ENCODE data around the gene GLT6D1. TPM values are rescaled to one million over a fixed set of nuclear protein-coding genes. Genes with fewer than 3 reads are reported as not detected.

Gene GLT6D1
- total and polyA plus RNA-seq, 2 donors (not counting 3 experiments of a cell fraction or from before 2014, with no cell fraction given), result not detected

GRCh38 chr9:135591506-135592330, 47.6 kb downstream of the GLT6D1 start:
- no peak for FAIRE-seq
- CTCF ChIA-PET, result interaction anchor here (1.1 kb wide), 1 partner anchor 87 kb away, joined by 3 read pairs; no protein-coding TSS in a partner anchor

More at GRCh38 chr9:135591506-135592330, 47.6 kb downstream of the GLT6D1 start:
- Histone ChIP-seq H4K20me1 (replicated peaks; ENCODE audit: control insufficient read depth, extremely low read depth, insufficient read depth, low read length) (no peaks in the 10 kb centered on the region), H3K27me3 (ENCODE audit: control insufficient read depth in 2 of 2, insufficient read depth in 2 of 2, low read length in 2 of 2) (peaks cover 0 to 14% of the 10 kb centered on the region in 2 experiments), H3K9me1 (replicated peaks; ENCODE audit: control insufficient read depth, extremely low read depth, insufficient read depth, low read length) (no peaks in the 10 kb centered on the region), H3K4me1 (ENCODE audit: control insufficient read depth, extremely low read depth, insufficient read depth, low read length) (peaks cover 6% of the 10 kb centered on the region), H3K4me3 (replicated peaks in 1 of 3; ENCODE audit: insufficient read depth in 1 of 3, low read depth in 1 of 3, low read length in 3 of 3) (no peak overlapping the region), H3K79me2 (ENCODE audit: control insufficient read depth, insufficient read depth, low read length) (no peaks in the 10 kb centered on the region), H2AFZ (ENCODE audit: low read depth, low read length) (no peak overlapping the region), H3K9ac (replicated peaks; ENCODE audit: extremely low read depth, insufficient read depth, low read length) (no peak overlapping the region), H3K4me2 (ENCODE audit: insufficient read depth, low read length) (no peak overlapping the region), H3K9me3 (replicated peaks; ENCODE audit: control insufficient read depth, insufficient read depth, low read length) (no peaks in the 10 kb centered on the region), H3K27ac (ENCODE audit: insufficient read depth, low read depth, low read length) (no peak overlapping the region), H3K36me3 (ENCODE audit: control insufficient read depth in 2 of 2, extremely low read depth in 1 of 2, insufficient read depth in 2 of 2, low read length in 2 of 2) (no peaks in the 10 kb centered on the region)
- POLR2A ChIA-PET, result no interaction called here
- intact Hi-C loops (cut with micrococcal nuclease) (no loop called here), dilution Hi-C loops (cut with MboI; ENCODE audit: extremely low pct_ligation_motif_present, low sequenced_read_pairs) (no loop called here)
- TF ChIP-seq JUN (IDR thresholded peaks at IDR 0.05; ENCODE audit: borderline replicate concordance, insufficient read depth, insufficient read length, low read depth) (no peak), FOS (IDR thresholded peaks at IDR 0.05; ENCODE audit: borderline replicate concordance, insufficient read depth, low read length) (no peak), MAX (IDR thresholded peaks at IDR 0.05; ENCODE audit: insufficient read depth, insufficient read length) (no peak), EZH2 (IDR thresholded peaks at IDR 0.05; ENCODE audit: borderline replicate concordance, low read depth, low read length, severe bottlenecking) (no peak), POLR2AphosphoS5 (IDR thresholded peaks at IDR 0.05; ENCODE audit: insufficient read depth, low read depth, low read length) (no peak), GATA2 (IDR thresholded peaks at IDR 0.05; ENCODE audit: insufficient read depth, insufficient read length, low read depth, low read length) (no peak), POLR2A (IDR thresholded peaks at IDR 0.05; ENCODE audit: low read depth, low read length) (no peak), MYC (IDR thresholded peaks at IDR 0.05; ENCODE audit: low read depth, low read length) (no peak)
- TF ChIP-seq, protein P1, sequence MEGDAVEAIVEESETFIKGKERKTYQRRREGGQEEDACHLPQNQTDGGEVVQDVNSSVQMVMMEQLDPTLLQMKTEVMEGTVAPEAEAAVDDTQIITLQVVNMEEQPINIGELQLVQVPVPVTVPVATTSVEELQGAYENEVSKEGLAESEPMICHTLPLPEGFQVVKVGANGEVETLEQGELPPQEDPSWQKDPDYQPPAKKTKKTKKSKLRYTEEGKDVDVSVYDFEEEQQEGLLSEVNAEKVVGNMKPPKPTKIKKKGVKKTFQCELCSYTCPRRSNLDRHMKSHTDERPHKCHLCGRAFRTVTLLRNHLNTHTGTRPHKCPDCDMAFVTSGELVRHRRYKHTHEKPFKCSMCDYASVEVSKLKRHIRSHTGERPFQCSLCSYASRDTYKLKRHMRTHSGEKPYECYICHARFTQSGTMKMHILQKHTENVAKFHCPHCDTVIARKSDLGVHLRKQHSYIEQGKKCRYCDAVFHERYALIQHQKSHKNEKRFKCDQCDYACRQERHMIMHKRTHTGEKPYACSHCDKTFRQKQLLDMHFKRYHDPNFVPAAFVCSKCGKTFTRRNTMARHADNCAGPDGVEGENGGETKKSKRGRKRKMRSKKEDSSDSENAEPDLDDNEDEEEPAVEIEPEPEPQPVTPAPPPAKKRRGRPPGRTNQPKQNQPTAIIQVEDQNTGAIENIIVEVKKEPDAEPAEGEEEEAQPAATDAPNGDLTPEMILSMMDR (IDR thresholded peaks at IDR 0.05; ENCODE audit: extremely low read depth in 1 of 2, insufficient read depth in 1 of 2, low read depth in 1 of 2, low read length in 2 of 2), result no peak
- BruUV-seq (replicated peaks), result no TSS peak
- DNase-seq (ENCODE audit: low read depth, low spot score), result no peak
